ENCODE results near the gene NPC2.

DNA sequence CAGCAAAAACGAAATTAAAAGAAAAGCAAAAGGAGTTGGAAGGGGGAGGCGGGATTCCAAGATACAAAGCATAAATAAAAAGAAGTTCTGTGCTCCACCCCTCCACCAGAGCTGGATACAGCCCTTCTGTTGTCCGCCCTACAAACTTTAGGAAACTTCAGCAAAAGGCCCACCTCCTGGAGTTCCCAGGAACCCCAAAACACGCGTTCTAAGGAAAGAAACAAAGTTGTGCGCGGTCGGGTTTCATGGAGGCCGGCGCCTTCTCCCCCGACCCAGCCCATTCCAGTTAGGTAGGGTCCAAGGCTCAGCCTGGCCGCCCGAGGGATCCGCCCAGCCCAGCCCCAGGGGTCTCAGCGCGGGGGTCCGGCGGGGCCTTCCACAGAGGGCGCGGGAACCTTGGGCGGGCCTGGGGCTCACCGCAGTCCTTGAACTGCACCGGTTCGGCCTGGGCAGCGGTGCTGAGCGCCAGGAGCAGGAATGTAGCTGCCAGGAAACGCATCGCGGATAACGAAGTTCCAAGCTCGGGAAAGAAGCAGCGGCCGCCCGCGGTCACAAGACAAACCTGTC lies at the start of gene NPC2:
- TF ChIP-seq, protein P1, sequence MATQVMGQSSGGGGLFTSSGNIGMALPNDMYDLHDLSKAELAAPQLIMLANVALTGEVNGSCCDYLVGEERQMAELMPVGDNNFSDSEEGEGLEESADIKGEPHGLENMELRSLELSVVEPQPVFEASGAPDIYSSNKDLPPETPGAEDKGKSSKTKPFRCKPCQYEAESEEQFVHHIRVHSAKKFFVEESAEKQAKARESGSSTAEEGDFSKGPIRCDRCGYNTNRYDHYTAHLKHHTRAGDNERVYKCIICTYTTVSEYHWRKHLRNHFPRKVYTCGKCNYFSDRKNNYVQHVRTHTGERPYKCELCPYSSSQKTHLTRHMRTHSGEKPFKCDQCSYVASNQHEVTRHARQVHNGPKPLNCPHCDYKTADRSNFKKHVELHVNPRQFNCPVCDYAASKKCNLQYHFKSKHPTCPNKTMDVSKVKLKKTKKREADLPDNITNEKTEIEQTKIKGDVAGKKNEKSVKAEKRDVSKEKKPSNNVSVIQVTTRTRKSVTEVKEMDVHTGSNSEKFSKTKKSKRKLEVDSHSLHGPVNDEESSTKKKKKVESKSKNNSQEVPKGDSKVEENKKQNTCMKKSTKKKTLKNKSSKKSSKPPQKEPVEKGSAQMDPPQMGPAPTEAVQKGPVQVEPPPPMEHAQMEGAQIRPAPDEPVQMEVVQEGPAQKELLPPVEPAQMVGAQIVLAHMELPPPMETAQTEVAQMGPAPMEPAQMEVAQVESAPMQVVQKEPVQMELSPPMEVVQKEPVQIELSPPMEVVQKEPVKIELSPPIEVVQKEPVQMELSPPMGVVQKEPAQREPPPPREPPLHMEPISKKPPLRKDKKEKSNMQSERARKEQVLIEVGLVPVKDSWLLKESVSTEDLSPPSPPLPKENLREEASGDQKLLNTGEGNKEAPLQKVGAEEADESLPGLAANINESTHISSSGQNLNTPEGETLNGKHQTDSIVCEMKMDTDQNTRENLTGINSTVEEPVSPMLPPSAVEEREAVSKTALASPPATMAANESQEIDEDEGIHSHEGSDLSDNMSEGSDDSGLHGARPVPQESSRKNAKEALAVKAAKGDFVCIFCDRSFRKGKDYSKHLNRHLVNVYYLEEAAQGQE (IDR thresholded peaks at IDR 0.05; ENCODE audit: insufficient read depth in 1 of 2, low read depth in 2 of 2, low read length in 2 of 2), result no peak
- no peak for TF ChIP-seq POLR2AphosphoS5 (IDR thresholded peaks at IDR 0.05; ENCODE audit: low read depth, low read length)
- no peak for TF ChIP-seq TAF1 (IDR thresholded peaks at IDR 0.05; ENCODE audit: borderline replicate concordance, insufficient read depth, low read length)
